HG03439 (cell line): ENCODE measurements around the gene PARD3B.

Experiments
- ATAC-seq: cut with Tn5 transposase; IDR thresholded peaks from one replicate; pipeline ENCODE4 v1.9.1; 2021; ENCODE audit warnings: mild to moderate bottlenecking, moderate library complexity; ENCODE audit not compliant: unreplicated experiment

PARD3B gene

GRCh38 chr2:205524656-205525055 lies 979.4 kb downstream of the PARD3B start:
- no peak for ATAC-seq

- no peak for ATAC-seq
Observed at GRCh38 chr2:205527801-205528200, 982.5 kb downstream of the PARD3B start.

GRCh38 chr2:205531072-205531471 lies 985.8 kb downstream of the PARD3B start:
- no peak for ATAC-seq

- no peak for ATAC-seq
Observed at GRCh38 chr2:205531489-205532148, 986.3 kb downstream of the PARD3B start.

GRCh38 chr2:205535001-205535400 lies 989.7 kb downstream of the PARD3B start:
- no peak for ATAC-seq

- ATAC-seq = no peak
Observed at GRCh38 chr2:205539603-205540002, 994.3 kb downstream of the PARD3B start.

- ATAC-seq = no peak
Observed at GRCh38 chr2:205540036-205540435, 994.8 kb downstream of the PARD3B start.

- ATAC-seq = no peak
Observed at GRCh38 chr2:205543262-205543843, 998.1 kb downstream of the PARD3B start.

- no peak for ATAC-seq
Observed at GRCh38 chr2:205543937-205544702, 998.8 kb downstream of the PARD3B start.

- ATAC-seq = no peak
Observed at GRCh38 chr2:205545971-205546816, 1000.9 kb downstream of the PARD3B start.

- no peak for ATAC-seq
Observed at GRCh38 chr2:205555566-205556230, 1010.4 kb downstream of the PARD3B start.

- ATAC-seq = no peak
Observed at GRCh38 chr2:205556357-205556756, 1011.1 kb downstream of the PARD3B start.

- ATAC-seq = no peak
Observed at GRCh38 chr2:205556841-205557539, 1011.7 kb downstream of the PARD3B start.

- ATAC-seq = no peak
Observed at GRCh38 chr2:205557873-205558272, 1012.6 kb downstream of the PARD3B start.

- ATAC-seq = no peak
Observed at GRCh38 chr2:205561441-205561840, 1016.2 kb downstream of the PARD3B start.

- ATAC-seq = no peak
Observed at GRCh38 chr2:205563646-205564045, 1018.4 kb downstream of the PARD3B start.

GRCh38 chr2:205564346-205565141 lies 1019.3 kb downstream of the PARD3B start:
- no peak for ATAC-seq

- no peak for ATAC-seq
Observed at GRCh38 chr2:205565142-205565522, 1019.9 kb downstream of the PARD3B start.

- ATAC-seq = no peak
Observed at GRCh38 chr2:205566606-205567168, 1021.4 kb downstream of the PARD3B start.
